ENCODE measurements around the gene DDX5. TPM values are rescaled to one million over a fixed set of nuclear protein-coding genes. Genes with fewer than 3 reads are reported as not detected.

Gene DDX5
- total RNA-seq, 1 experiment from 2014 or later, result 798 TPM

DNA sequence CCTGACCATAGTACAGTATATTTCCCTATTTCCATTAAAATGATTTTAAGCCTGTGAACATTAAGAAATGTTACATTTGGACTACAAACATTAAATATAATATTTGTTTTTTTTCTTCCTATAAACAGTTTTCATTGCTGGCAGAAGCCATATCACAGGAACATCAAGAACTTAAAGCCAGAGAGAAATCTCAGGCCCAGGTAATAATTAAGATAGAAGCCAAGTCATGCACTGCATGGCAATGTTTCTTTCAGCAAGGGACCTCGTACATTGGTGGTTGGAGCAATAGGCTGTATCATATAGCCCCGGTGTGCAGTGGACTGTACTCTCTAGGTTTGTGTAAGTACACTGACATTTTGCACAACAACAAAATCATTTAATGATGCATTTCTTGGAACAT is 30.8 kb upstream of the DDX5 start:
- Histone ChIP-seq H3K9ac (ENCODE audit: low read length) (no peak overlapping the region), H3K4me1 (ENCODE audit: control insufficient read depth in 1 of 2, insufficient read depth in 2 of 2, low read length in 2 of 2) (no peaks in the 10 kb centered on the region), H3K9me3 (ENCODE audit: control insufficient read depth in 1 of 2, insufficient read depth in 1 of 2, low read depth in 1 of 2, low read length in 2 of 2) (no peaks in the 10 kb centered on the region), H2AFZ (ENCODE audit: low read depth, low read length, poor library complexity, severe bottlenecking) (no peak overlapping the region), H3K4me3 (replicated peaks in 1 of 2; ENCODE audit: low read depth in 1 of 2, low read length in 2 of 2) (no peak overlapping the region), H3K27me3 (ENCODE audit: insufficient read depth, low read length) (no peaks in the 10 kb centered on the region), H3K9me2 (ENCODE audit: insufficient read depth) (no peaks in the 10 kb centered on the region), H3K4me2 (ENCODE audit: low read length) (no peak overlapping the region), H3K36me3 (ENCODE audit: control insufficient read depth in 1 of 2, insufficient read depth in 2 of 2, low read length in 2 of 2) (peaks cover 48 to 77% of the 10 kb centered on the region in 2 experiments), H3K27ac (ENCODE audit: low read depth, low read length) (no peak overlapping the region), H4K20me1 (ENCODE audit: insufficient read depth) (peaks cover 6% of the 10 kb centered on the region; the same call in 1 of the 2 replicates), H3K79me2 (ENCODE audit: insufficient read depth, low read length) (no peaks in the 10 kb centered on the region)
- ChIA-PET RAD21 (ENCODE audit: low non-redundant PET in 1 of 2, low total read pairs in 2 of 2, uncharacterized antibody in 2 of 2, unreplicated experiment in 2 of 2) (no interaction called here), CTCF (no interaction called here), POLR2A (interaction anchor here (0.9 kb wide), 1 partner anchor 30 kb away, joined by 5 read pairs; the partner anchor contains the start of genes CEP95 and DDX5)
- BruUV-seq (replicated peaks), result TSS peak; percentile 3
- intact Hi-C loops (cut with micrococcal nuclease), result no loop called here
- no peak for DNase-seq (ENCODE audit: low read depth, low spot score)
- no peak for ATAC-seq
- TF ChIP-seq TCF7L2 (IDR thresholded peaks at IDR 0.05; ENCODE audit: borderline replicate concordance, extremely low read depth, insufficient read depth, insufficient read length) (no peak), ELF1 (IDR thresholded peaks at IDR 0.05; ENCODE audit: borderline replicate concordance, low read depth) (no peak), SIN3A (IDR thresholded peaks at IDR 0.05; ENCODE audit: low read depth) (0 out of 2 replicates have a peak, but pooled peaks have one; percentile 35), POLR2AphosphoS5 (IDR thresholded peaks at IDR 0.05; ENCODE audit: low read depth, low read length) (peak; percentile 7; the same call in 1 of the 2 replicates)
- TF ChIP-seq, protein P1, sequence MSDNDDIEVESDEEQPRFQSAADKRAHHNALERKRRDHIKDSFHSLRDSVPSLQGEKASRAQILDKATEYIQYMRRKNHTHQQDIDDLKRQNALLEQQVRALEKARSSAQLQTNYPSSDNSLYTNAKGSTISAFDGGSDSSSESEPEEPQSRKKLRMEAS (IDR thresholded peaks at IDR 0.05), result 0 out of 2 replicates have a peak, but pooled peaks have one; percentile 18

GRCh38 chr17:64535357-64535756 is 29.3 kb upstream of the DDX5 start:
- H3K27ac ChIP-seq (ENCODE audit: low read depth, low read length), result no peak overlapping the region; the same call in 1 of the 2 replicates
- H3K4me2 ChIP-seq (ENCODE audit: low read length), result no peak overlapping the region
- DNase-seq (ENCODE audit: low read depth, low spot score) (no peak), ATAC-seq (no peak)
- ChIA-PET CTCF (interaction anchor here (1.2 kb wide), 1 partner anchor 115 kb away, joined by 7 read pairs; no protein-coding TSS in a partner anchor), POLR2A (interaction anchor here (0.9 to 1.1 kb wide), 2 partner anchors 10 to 29 kb away, joined by 3 to 9 read pairs; partner anchors contain the start of genes CEP95 and DDX5), RAD21 (ENCODE audit: low non-redundant PET in 1 of 2, low total read pairs in 2 of 2, uncharacterized antibody in 2 of 2, unreplicated experiment in 2 of 2) (no interaction called here)
- peaks cover 6% of the 10 kb centered on the region; the same call in 1 of the 2 replicates for H4K20me1 ChIP-seq (ENCODE audit: insufficient read depth)
- no peaks in the 10 kb centered on the region for H3K9me3 ChIP-seq (ENCODE audit: control insufficient read depth in 1 of 2, insufficient read depth in 1 of 2, low read depth in 1 of 2, low read length in 2 of 2)
- H3K9me2 ChIP-seq (ENCODE audit: insufficient read depth), result no peaks in the 10 kb centered on the region
- H3K36me3 ChIP-seq (ENCODE audit: control insufficient read depth in 1 of 2, insufficient read depth in 2 of 2, low read length in 2 of 2), result peaks cover 57 to 85% of the 10 kb centered on the region in 2 experiments
- H3K4me3 ChIP-seq (replicated peaks in 1 of 2; ENCODE audit: low read depth in 1 of 2, low read length in 2 of 2), result no peak overlapping the region
- no peak overlapping the region for H3K9ac ChIP-seq (ENCODE audit: low read length)
- H3K27me3 ChIP-seq (ENCODE audit: insufficient read depth, low read length), result no peaks in the 10 kb centered on the region
- H3K4me1 ChIP-seq (ENCODE audit: control insufficient read depth in 1 of 2, insufficient read depth in 2 of 2, low read length in 2 of 2), result no peaks in the 10 kb centered on the region
- H2AFZ ChIP-seq (ENCODE audit: low read depth, low read length, poor library complexity, severe bottlenecking), result no peak overlapping the region
- no peaks in the 10 kb centered on the region for H3K79me2 ChIP-seq (ENCODE audit: insufficient read depth, low read length)
- no TSS peak for BruUV-seq (replicated peaks)
- intact Hi-C loops (cut with micrococcal nuclease), result no loop called here
- TF ChIP-seq FOSL1 (IDR thresholded peaks at IDR 0.05; ENCODE audit: low read depth), result no peak
- TF ChIP-seq JUND (IDR thresholded peaks at IDR 0.05), result no peak
- TF ChIP-seq EZH2 (IDR thresholded peaks at IDR 0.05), result no peak
- no peak for TF ChIP-seq SRF (IDR thresholded peaks at IDR 0.05; ENCODE audit: low read depth)
- TF ChIP-seq CEBPB (IDR thresholded peaks at IDR 0.05; ENCODE audit: low read depth), result no peak
- TF ChIP-seq YY1 (IDR thresholded peaks at IDR 0.05; ENCODE audit: extremely low read depth, insufficient replicate concordance, low read depth, low read length), result no peak
- no peak for TF ChIP-seq CBX3 (IDR thresholded peaks at IDR 0.05; ENCODE audit: low read depth)
- TF ChIP-seq, protein P1 (IDR thresholded peaks at IDR 0.05), result no peak
- no peak for TF ChIP-seq TCF7L2 (IDR thresholded peaks at IDR 0.05; ENCODE audit: borderline replicate concordance, extremely low read depth, insufficient read depth, insufficient read length)
- TF ChIP-seq, protein P2, sequence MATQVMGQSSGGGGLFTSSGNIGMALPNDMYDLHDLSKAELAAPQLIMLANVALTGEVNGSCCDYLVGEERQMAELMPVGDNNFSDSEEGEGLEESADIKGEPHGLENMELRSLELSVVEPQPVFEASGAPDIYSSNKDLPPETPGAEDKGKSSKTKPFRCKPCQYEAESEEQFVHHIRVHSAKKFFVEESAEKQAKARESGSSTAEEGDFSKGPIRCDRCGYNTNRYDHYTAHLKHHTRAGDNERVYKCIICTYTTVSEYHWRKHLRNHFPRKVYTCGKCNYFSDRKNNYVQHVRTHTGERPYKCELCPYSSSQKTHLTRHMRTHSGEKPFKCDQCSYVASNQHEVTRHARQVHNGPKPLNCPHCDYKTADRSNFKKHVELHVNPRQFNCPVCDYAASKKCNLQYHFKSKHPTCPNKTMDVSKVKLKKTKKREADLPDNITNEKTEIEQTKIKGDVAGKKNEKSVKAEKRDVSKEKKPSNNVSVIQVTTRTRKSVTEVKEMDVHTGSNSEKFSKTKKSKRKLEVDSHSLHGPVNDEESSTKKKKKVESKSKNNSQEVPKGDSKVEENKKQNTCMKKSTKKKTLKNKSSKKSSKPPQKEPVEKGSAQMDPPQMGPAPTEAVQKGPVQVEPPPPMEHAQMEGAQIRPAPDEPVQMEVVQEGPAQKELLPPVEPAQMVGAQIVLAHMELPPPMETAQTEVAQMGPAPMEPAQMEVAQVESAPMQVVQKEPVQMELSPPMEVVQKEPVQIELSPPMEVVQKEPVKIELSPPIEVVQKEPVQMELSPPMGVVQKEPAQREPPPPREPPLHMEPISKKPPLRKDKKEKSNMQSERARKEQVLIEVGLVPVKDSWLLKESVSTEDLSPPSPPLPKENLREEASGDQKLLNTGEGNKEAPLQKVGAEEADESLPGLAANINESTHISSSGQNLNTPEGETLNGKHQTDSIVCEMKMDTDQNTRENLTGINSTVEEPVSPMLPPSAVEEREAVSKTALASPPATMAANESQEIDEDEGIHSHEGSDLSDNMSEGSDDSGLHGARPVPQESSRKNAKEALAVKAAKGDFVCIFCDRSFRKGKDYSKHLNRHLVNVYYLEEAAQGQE (IDR thresholded peaks at IDR 0.05; ENCODE audit: low read depth), result no peak
- no peak for TF ChIP-seq ELF1 (IDR thresholded peaks at IDR 0.05; ENCODE audit: borderline replicate concordance, low read depth)
- TF ChIP-seq, protein P3, sequence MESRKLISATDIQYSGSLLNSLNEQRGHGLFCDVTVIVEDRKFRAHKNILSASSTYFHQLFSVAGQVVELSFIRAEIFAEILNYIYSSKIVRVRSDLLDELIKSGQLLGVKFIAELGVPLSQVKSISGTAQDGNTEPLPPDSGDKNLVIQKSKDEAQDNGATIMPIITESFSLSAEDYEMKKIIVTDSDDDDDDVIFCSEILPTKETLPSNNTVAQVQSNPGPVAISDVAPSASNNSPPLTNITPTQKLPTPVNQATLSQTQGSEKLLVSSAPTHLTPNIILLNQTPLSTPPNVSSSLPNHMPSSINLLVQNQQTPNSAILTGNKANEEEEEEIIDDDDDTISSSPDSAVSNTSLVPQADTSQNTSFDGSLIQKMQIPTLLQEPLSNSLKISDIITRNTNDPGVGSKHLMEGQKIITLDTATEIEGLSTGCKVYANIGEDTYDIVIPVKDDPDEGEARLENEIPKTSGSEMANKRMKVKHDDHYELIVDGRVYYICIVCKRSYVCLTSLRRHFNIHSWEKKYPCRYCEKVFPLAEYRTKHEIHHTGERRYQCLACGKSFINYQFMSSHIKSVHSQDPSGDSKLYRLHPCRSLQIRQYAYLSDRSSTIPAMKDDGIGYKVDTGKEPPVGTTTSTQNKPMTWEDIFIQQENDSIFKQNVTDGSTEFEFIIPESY (IDR thresholded peaks at IDR 0.05; ENCODE audit: extremely low read depth, insufficient replicate concordance, low read length), result no peak
